Measurements from ENCODE around the gene SNX14.

Gene SNX14

GRCh38 chr6:85498596-85499258 is 94.9 kb downstream of the SNX14 start:
- DNase-seq: no peak

- DNase-seq: no peak
Measured at GRCh38 chr6:85496856-85497255, 96.8 kb downstream of the SNX14 start.

GRCh38 chr6:85496009-85496579 is 97.6 kb downstream of the SNX14 start:
- no peak for DNase-seq

GRCh38 chr6:85494547-85495536 is 98.8 kb downstream of the SNX14 start:
- DNase-seq: no peak

- no peak for DNase-seq
Measured at GRCh38 chr6:85493389-85493788, 100.3 kb downstream of the SNX14 start.

GRCh38 chr6:85490516-85491248 is 103.0 kb downstream of the SNX14 start:
- DNase-seq: no peak

GRCh38 chr6:85484948-85485347 is 108.7 kb downstream of the SNX14 start:
- DNase-seq: no peak

GRCh38 chr6:85483846-85484245 is 109.8 kb downstream of the SNX14 start:
- DNase-seq: no peak

GRCh38 chr6:85482905-85483700 is 110.6 kb downstream of the SNX14 start:
- DNase-seq: peak; percentile 61 to 73

- DNase-seq: no peak
Measured at GRCh38 chr6:85482206-85482904, 111.3 kb downstream of the SNX14 start.

- no peak for DNase-seq
Measured at GRCh38 chr6:85479208-85479607, 114.5 kb downstream of the SNX14 start.

GRCh38 chr6:85476532-85476931 is 117.1 kb downstream of the SNX14 start:
- no peak for DNase-seq

- no peak for DNase-seq
Measured at GRCh38 chr6:85473748-85474147, 119.9 kb downstream of the SNX14 start.

- DNase-seq: no peak
Measured at GRCh38 chr6:85472744-85473143, 120.9 kb downstream of the SNX14 start.

GRCh38 chr6:85470023-85470410 is 123.6 kb downstream of the SNX14 start:
- no peak for DNase-seq

- no peak for DNase-seq
Measured at GRCh38 chr6:85469276-85470022, 124.2 kb downstream of the SNX14 start.

- DNase-seq: no peak
Measured at GRCh38 chr6:85468326-85468725, 125.3 kb downstream of the SNX14 start.

GRCh38 chr6:85465762-85466161 is 127.9 kb downstream of the SNX14 start:
- no peak for DNase-seq

- DNase-seq: peak in 1 of 2 experiments; percentile 15
Measured at GRCh38 chr6:85464722-85465150, 128.9 kb downstream of the SNX14 start.

- no peak for DNase-seq
Measured at GRCh38 chr6:85464260-85464644, 129.4 kb downstream of the SNX14 start.

Measured in activated CD4-positive, alpha-beta T cell treated with anti-CD3 and anti-CD28 coated beads, Interleukin-2, amount 50 U/mL, for 4 hours (primary cell).